HT1080 (cell line): ENCODE results near the gene RAD51B. TPM values are rescaled to one million over a fixed set of nuclear protein-coding genes. Genes with fewer than 3 reads are reported as not detected.

ENCODE experiments used
- DNase-seq: peaks from one replicate; pipeline ENCODE4 v3.0.0-alpha.2; 2015; ENCODE audit warnings: low read depth
- total RNA-seq: library from RNA; depleted of rRNA; stranded (reverse); fragments of >200 nt; shearing (Covaris generic); gene quantifications from 2 replicates; pipeline ENCODE4 v1.2.3, GENCODE V29; 2014

Gene RAD51B
- total RNA-seq, 1 experiment from 2014 or later: 8.5 TPM

GRCh38 chr14:68502230-68502629, 682.7 kb downstream of the RAD51B start:
- DNase-seq: no peak

GRCh38 chr14:68503186-68503825, 683.7 kb downstream of the RAD51B start:
- DNase-seq: no peak

GRCh38 chr14:68504861-68505260, 685.3 kb downstream of the RAD51B start:
- DNase-seq: no peak

- DNase-seq: peak; percentile 57
Observed at GRCh38 chr14:68506021-68506644, 686.6 kb downstream of the RAD51B start.

GRCh38 chr14:68506645-68507419, 687.3 kb downstream of the RAD51B start:
- peak; percentile 22 for DNase-seq

- DNase-seq: no peak
Observed at GRCh38 chr14:68507544-68508081, 688.0 kb downstream of the RAD51B start.

GRCh38 chr14:68508581-68508980, 689.0 kb downstream of the RAD51B start:
- DNase-seq: no peak

- no peak for DNase-seq
Observed at GRCh38 chr14:68509188-68509983, 689.8 kb downstream of the RAD51B start.

GRCh38 chr14:68510201-68511128, 690.9 kb downstream of the RAD51B start:
- no peak for DNase-seq

- DNase-seq: no peak
Observed at GRCh38 chr14:68511129-68512047, 691.8 kb downstream of the RAD51B start.

GRCh38 chr14:68512088-68512487, 692.5 kb downstream of the RAD51B start:
- DNase-seq: no peak

- DNase-seq: no peak
Observed at GRCh38 chr14:68513137-68513536, 693.6 kb downstream of the RAD51B start.

- no peak for DNase-seq
Observed at GRCh38 chr14:68513838-68514607, 694.4 kb downstream of the RAD51B start.

GRCh38 chr14:68514608-68515194, 695.1 kb downstream of the RAD51B start:
- no peak for DNase-seq

- DNase-seq: no peak
Observed at GRCh38 chr14:68516342-68516741, 696.8 kb downstream of the RAD51B start.

GRCh38 chr14:68518166-68518565, 698.6 kb downstream of the RAD51B start:
- DNase-seq: no peak

- DNase-seq: no peak
Observed at GRCh38 chr14:68518761-68519670, 699.4 kb downstream of the RAD51B start.
